Measurements from ENCODE around the gene REEP6. TPM values are rescaled to one million over a fixed set of nuclear protein-coding genes. Genes with fewer than 3 reads are reported as not detected.
"Not testable (repeated sequence)": the region's sequence is repeated elsewhere in the genome, so short reads cannot be mapped to it uniquely, and the experiment has no call there.

REEP6 gene
- polyA plus RNA-seq, 1 donor: 1.3 TPM

DNA sequence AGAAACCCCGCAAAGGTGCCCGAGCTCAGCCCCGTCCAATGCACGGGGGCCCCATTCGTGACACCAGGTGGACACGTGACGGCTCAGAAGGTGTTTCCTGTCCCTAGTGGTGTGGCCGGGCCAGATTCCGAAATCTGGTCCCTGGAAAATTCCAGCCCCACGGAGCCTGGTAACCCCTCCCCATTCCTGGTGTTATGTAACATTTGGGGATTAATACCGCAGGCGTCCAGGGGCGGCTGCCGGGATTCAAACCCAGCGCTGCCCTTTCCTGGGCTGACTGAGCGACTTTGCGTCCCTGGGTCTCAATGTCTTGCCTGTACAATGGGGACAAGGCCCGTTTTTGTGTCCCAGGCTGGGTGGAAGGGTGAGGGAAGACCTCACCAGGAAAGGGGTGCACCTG is 31.9 kb downstream of the REEP6 start:
- no peak for DNase-seq (ENCODE audit: low read depth)

DNA sequence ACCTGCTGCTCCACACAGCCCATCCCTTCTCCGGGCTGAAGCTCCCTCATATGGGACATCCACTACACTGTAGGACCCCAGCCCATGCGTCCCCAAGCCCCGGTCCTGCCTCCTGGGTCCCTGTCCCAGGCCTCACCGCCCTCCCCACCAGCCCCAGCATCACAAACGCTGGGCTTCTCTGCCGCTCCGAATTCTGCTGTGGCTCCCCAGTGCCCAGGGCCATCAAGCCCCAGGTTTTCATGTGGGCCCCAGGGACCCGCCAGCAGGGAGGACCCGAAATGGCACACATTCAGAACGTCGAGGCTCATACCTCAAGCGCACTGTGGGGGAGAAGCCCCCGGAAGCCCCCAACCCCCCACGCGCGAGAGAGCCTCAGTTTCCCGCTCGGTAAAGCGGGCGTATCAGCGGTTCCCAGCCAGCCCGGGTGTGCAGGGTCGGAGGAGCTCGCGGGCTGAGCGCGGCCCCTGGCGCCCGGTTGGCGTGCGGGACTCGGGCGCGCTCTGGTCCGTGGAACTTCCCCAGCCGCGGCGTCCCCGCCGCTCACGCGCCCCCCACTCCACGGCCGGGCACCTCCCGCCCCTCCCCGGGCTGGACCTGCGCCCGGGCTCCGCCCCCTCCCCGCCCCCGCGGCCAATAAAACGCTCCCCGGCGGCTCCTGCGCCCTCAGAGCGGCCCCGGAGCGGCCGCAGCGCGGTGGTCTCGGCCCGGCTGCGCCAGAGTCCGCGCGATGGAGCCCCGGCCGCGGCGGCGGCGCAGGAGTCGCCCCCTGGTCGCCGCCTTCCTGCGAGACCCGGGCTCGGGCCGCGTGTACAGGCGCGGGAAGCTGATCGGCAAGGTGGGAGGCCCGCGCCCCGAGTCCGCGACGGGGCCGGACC is 32.7 kb downstream of the REEP6 start, which contains the start of gene PLK5:
PLK5 (plus strand) TSS at position 666 of the 875 bp plus-strand sequence. CDS start 2,920 bp downstream, outside the sequence.
- DNase-seq (ENCODE audit: low read depth): no peak

DNA sequence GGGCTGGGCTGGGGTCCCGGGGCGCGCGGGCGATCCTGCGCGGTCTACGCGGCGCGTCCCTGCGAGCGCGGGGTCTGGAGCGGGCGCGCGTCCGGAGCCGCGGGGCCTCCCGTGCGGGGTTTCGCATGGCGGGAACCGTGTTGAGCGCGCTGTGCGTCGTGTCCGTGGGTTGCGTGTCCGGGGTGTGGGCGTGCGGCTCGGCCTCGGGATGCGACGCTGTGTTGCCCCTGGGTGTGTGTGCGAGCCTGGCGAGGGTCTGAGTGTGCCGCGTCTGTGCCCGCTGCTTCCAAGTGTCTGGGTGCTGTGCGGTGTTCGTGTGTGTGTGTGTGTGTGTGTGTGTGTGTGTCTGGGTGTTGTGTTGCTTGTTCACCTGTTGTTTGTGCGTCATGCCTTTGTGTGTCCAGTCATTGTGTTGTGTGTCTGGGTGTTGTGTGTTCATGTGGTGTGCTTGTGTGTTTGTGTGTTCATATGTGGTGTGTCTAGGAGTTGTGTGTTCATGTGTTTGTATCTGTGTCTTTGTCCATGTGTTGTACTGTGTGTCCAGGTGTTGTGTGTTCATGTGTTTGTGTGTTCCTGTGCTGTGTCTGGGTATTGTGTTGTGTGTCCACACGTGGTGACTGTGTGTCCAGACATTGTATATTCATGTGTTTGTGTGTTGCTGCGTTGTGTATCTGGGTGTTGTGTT is 33.4 kb downstream of the REEP6 start:
- DNase-seq (ENCODE audit: low read depth): no peak

DNA sequence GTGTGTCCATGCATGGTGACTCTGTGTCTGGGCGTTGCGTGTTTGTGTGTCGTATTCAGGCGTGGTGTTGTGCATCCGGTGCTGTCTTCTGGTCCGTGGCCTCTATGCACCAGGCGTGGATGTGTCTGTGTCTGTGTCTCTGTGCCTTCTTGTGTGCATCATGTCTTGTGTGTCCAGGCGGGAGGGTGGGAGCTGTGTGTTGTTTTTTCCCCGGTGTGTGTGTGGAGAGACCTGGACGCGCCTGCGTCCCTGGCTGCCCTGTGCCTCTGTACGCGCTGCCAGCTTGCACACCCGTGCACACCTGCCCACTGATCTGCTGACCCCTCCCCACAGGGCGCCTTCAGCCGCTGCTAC is 34.0 kb downstream of the REEP6 start:
- no peak for DNase-seq (ENCODE audit: low read depth)

DNA sequence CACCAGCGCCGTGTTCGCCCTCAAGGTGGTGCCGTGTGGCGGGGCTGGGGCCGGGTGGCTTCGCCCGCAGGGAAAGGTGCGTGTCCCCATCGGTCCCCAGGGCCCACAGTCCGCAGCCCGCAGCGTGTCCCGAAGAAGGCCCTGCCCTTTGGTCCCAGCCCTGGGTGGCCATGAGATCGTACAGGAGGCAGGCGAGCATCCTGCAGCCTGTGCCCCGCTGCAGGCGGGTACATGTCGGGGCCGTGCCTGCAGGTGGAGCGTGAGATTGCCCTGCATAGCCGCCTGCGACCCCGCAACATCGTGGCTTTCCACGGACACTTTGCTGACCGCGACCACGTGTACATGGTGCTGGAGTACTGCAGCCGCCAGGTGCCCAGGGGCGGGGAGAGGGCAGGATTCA is 34.4 kb downstream of the REEP6 start:
- no peak for DNase-seq (ENCODE audit: low read depth)

DNA sequence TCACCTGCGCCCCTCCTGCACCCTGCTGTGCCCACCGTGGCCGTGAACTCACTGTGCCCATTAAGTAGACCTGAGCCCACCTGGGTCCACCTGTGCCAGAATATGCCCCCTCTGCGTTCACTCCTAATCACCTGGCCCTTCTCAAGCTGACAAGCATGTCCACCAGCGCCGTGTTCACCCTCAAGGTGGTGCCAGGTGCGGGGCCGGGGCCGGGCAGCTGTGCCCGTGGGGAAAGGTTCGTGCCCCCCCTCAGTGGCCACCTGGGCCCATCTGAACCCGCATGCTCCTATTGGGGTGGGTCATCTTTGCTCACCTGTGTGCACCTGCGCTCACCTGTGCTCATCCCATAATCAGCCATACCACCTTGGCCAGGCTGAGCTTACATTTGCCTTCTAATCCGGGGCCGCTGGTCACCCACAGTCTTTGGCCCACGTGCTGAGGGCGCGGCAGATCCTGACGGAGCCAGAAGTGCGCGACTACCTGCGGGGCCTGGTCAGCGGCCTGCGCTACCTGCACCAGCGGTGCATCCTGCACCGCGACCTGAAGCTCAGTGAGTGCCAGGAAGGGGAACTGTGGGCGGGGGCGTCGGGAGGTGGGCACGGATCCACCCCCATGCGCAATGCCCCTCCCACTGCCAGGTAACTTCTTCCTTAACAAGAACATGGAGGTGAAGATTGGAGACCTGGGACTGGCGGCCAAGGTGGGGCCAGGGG is 35.2 kb downstream of the REEP6 start:
- DNase-seq (ENCODE audit: low read depth): no peak

DNA sequence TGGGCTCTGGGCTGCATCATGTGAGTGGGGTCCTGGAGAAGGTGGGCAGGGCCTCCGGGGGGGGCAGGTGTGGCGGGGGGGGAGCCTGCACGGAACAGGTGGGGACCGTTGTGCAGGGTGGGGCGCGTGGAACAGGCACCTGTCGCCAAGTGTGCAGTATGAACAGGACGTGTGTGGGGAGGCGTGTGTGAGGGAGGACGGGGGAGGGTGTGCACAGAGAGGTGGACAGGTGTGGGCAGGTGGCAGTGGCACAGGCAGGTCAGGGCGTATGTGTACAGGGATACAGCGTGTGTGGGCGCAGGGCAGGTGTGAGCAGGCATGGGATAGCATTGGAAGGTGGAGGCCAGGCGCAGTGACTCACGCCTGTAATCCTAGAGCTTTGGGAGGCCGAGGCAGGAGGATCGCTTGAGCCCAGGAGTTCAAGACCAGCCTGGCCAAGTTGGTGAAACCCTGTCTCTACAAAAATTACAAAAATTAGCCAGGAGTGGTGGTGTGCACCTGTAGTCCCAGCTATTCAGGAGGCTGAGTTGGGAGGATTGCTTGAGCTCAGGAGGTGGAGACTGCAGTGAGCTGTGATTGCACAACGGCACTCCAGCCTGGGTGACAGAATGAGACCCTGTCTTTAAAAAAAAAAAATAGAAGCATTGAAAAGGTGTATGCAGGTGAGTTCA is 36.1 kb downstream of the REEP6 start:
- no peak for DNase-seq (ENCODE audit: low read depth)

DNA sequence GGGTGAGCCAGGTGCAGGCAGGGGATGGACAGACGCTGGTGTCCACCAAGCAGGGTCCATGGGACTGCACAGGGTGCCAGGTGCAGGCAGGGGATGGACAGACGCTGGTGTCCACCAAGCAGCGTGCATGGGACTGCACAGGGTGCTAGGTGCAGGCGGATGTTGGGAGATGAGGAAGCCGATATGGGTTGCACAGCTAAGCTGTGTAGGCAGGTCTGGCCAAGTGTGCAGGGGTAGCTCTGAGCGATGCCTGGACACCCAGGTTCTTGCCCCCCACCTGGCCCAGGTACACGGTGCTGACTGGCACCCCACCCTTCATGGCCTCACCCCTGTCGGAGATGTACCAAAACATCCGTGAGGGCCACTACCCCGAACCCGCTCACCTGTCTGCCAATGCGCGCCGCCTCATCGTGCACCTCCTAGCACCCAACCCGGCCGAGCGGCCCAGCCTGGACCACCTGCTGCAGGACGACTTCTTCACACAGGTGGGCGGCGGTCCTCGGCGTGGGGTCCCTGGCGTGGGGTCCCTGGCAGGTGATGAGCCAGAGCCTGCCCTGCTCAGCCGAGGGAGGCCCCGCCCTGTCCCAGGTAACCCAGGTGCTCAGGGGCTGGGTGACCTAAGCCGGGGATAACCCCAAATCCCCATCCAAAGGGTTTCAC is 36.8 kb downstream of the REEP6 start:
- DNase-seq (ENCODE audit: low read depth): no peak

DNA sequence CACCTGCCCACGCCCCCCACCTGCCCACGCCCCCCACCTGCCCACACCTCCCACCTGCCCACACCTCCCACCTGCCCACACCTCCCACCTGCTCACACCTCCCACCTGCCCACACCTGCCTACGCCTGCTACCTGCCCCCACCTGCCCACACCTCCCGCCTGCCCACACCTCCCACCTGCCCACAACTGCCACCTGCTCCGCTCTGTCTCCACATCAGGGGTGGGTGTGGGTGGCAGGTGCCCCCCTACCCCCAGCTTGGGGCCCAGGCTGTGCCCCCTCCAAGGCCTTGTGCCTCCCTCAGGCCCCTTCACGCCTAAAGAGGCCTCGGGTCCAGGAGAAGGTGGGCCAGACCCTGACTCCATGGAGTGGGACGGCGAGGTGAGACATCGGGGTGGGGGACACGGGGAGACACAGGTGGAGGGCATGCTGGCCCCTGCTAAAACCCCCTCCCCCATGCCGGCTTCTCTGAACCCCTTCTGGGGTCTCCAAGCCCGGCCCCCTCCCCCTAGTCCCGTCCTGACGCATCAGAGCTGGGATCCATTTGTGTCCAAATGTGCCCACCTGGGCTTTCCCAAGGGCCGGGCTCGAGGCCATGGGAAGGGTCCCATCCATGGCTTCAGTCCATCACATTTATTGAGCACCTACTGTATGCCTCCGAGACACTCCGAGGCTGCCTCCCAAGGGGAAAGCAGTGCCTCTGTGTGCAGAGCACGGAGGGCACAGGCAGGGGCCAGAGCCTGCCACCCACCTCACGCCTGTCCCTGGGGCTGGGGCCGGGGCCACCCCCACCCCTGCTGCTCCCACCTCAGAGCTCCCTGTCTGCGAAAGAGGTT is 37.8 kb downstream of the REEP6 start:
- no peak for DNase-seq (ENCODE audit: low read depth)

DNA sequence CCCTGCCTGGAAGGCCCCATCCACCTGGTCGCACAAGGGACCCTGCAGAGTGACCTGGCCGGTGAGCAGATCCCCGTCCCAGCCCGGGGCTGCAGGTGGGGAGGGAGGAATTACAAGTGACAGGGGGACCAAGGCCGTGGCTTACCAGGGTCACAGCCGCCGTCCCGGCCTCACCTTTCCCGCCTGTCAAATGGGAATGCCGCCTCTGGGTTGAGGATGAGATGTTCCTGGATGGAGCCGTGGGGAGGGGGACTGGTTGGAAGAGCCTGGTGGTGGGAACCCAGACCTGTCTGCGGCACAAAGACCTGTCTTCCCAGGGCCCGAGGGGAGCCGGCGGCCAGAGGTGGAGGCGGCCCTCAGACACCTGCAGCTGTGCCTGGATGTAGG is 38.4 kb downstream of the REEP6 start:
- no peak for DNase-seq (ENCODE audit: low read depth)

DNA sequence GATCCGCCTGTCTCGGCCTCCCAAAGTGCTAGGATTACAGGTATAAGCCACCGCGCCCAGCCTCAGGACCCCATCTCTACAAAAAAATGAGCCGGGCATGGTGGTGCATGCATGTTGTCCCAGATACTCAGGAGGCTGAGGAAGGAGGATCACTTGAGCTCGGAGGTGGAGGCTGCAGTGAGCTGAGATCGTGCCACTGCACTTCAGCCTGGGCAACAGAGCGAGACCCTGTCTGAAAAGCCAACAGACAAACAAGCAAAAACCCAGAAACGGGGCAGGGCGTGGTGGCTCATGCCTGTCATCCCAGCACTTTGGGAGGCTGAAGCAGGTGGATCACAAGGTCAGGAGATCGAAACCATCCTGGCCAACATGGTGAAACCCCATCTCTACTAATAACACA is 39.9 kb downstream of the REEP6 start:
- DNase-seq (ENCODE audit: low read depth): not testable (repeated sequence)

DNA sequence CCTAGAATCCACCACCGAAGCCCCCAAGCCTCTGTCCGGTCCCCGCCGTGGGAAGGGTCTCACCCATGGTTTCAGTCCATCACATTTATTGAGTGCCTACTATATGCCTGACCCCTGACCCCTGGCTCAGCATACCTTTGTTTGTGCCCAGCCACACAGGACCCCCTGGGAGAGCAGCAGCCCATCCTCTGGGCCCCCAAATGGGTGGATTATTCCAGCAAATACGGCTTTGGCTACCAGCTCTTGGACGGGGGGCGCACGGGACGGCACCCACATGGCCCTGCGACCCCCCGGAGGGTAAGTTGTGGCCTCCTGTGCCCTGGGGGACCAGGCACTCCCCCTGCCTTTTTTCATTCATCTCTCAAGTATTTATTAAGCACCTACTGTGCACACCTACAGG is 40.6 kb downstream of the REEP6 start:
- DNase-seq (ENCODE audit: low read depth): no peak

DNA sequence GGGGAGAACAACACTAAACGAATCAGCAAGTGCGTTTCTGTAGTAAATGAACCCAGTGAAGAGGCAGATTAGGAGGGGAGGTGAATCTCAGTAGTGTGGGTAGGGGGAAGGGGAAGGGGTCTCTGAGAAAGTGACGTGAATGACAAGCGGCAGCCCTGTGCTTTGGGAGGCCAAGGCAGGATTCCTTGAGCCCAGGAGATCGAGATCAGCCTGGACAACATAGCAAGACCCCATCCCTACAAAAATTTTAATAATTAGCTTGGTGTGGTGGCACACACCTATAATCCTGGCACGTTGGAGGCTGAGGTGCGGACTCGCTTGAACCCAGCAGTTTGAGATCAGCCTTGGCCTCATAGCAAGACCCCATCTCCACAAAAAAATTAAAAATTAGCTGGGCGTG is 41.0 kb downstream of the REEP6 start:
- DNase-seq (ENCODE audit: low read depth): no peak

DNA sequence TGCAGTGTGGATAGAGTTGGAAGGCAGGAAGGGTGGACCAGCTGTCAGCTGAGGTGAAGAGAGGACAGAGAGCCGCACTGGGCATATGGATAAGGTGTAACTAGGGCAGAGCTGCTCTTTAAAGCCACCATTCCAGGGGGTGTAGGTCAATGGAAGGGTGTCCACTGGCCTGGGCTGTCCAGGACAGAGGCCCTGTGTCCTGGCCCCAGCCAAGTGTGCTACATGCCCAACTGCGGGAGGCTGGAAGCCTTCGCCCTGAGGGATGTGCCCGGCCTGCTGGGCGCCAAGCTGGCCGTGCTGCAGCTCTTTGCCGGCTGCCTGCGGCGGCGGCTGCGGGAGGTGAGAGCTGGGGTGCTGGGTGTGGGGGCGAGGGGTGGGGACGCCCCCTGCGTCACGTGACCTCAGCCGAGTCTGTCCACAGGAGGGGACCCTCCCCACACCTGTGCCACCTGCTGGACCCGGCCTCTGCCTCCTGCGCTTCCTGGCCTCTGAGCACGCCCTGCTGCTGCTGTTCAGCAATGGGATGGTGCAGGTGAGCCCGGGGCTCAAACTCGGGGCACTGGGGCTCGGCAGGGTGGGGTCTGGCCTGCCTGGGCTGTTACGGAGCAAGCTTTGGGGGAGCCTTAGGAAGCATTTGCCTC is 42.6 kb downstream of the REEP6 start:
- no peak for DNase-seq (ENCODE audit: low read depth)

DNA sequence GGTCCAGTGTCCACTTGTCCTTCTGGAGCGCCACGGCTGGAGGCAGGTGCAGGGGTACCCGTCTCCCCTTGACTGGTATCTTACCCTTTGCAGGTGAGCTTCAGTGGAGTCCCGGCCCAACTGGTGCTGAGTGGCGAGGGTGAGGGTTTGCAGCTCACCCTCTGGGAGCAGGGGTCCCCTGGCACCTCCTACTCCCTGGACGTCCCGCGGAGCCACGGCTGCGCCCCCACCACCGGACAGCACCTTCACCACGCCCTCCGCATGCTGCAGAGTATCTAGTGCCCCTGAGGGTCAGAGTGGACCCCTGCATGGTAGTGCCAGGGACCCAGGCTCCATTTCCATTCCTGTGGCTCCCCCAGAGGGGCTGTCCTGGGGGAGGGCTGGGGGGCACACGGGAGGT is 44.0 kb downstream of the REEP6 start:
- DNase-seq (ENCODE audit: low read depth): no peak

DNA sequence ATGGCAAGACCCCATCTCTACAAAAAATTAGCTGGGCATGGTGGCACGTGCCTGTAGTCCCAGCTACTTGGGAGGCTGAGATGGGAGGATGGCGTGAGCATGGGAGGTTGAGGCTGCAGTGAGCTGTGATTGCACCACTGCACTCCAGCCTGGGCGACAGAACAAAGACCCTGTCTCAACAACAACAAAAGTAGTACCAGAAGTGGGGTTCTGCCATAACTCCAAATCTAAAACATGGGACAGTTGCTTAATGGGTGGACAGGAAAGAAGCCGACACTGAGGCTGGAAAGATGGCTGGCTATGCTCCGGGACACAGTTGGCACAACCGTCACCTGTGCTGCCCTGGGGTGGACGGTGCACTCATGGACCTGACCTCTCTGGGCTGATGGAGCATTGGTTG is 44.7 kb downstream of the REEP6 start:
- not testable (repeated sequence) for DNase-seq (ENCODE audit: low read depth)

DNA sequence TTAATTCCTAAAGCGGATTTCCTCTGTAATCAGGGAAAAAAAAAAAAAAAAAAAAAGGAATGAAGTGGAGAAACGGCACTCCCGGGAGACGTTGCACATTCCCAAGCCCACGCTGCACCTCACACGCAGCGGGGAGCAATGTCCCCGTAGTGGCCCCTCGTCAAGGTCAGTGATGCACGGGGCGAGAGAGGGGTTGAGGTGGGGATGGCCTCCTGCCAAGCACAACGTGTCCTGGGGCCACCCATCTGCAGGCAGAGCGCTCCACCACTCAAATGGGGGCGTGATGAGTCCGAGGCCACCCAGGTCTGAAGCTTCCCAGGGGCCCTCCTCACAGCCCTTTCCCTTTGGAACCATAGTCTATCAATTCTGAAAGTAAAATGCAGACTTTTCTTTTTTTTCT is 48.0 kb downstream of the REEP6 start:
- no peak for DNase-seq (ENCODE audit: low read depth)

DNA sequence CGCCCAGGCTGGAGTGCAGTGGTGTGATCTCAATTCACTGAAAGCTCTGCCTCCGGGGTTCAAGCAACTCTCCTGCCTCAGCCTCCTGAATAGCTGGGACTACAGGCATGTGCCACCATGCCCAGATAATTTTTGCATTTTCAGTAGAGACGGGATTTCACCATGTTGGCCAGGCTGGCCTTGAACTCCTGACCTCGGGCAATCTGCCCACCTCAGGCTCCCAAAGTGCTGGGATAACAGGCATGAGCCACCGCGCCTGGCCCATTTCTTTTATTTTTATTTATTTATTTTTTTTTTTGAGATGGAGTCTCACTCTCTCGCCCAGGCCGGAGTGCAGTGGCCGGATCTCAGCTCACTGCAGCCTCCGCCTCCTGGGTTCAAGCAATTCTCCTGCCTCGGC is 48.8 kb downstream of the REEP6 start:
- DNase-seq (ENCODE audit: low read depth): not testable (repeated sequence)

DNA sequence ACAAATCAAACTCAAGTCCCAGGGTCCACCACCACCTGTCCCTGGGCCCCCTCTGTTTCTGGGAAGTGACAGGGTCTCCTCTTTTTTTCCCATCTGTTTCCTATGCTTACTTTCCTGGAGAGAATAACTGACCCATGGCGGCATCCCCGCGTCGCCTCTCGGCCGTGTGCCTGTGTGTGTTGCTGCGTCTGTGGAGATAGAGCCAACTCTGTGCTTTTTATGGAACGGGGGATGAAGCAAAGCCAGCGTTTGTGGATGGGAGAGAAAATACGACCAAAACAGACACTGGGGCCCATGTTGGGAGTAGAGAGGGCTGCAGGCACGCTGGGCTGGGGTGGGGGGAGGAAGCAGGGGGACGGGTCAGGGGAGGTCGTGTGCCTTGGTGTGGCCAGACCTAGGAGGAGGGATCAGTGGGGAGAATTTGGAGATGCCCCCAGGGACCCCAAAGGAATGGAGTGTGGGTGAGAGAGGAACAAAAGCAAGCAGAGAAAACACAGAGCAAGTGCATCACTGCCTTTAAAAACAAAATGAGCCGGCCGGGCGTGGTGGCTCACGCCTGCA is 49.5 kb downstream of the REEP6 start:
- DNase-seq (ENCODE audit: low read depth): peak; percentile 36
